ENCODE measurements around the gene PYCARD. TPM values are rescaled to one million over a fixed set of nuclear protein-coding genes. Genes with fewer than 3 reads are reported as not detected.

The PYCARD gene
- total RNA-seq, 4 donors from 2014 or later = 27.8 to 64.5 (median 46.7) TPM

DNA sequence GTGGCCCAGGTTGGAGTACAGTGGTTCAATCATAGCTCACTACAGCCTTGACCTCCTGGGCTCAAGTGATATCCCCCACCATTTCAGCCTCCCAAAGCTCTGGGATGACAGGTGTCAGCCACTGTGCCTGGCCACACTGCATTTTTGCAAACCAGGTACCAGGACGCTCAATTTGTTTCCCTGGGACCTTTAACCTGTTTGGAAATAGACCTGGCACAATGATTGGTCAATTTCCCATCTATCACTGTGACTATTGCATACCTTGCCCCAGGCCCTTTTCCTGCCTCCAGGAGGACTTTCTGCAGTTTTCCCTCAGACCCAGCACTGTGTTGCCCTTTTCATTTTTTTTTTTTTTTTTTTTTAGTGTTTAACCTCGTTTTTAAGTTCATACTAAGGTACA, 33.7 kb downstream of the PYCARD start:
- no peak overlapping the region for H3K27ac ChIP-seq
- no peak for DNase-seq (ENCODE audit: low spot score in 2 of 2)
- H3K4me3 ChIP-seq = no peak overlapping the region
- H3K4me1 ChIP-seq = no peaks in the 10 kb centered on the region
- H3K36me3 ChIP-seq = no peaks in the 10 kb centered on the region
- no peak for TF ChIP-seq EP300 (IDR thresholded peaks at IDR 0.05)
- TF ChIP-seq, protein P1, sequence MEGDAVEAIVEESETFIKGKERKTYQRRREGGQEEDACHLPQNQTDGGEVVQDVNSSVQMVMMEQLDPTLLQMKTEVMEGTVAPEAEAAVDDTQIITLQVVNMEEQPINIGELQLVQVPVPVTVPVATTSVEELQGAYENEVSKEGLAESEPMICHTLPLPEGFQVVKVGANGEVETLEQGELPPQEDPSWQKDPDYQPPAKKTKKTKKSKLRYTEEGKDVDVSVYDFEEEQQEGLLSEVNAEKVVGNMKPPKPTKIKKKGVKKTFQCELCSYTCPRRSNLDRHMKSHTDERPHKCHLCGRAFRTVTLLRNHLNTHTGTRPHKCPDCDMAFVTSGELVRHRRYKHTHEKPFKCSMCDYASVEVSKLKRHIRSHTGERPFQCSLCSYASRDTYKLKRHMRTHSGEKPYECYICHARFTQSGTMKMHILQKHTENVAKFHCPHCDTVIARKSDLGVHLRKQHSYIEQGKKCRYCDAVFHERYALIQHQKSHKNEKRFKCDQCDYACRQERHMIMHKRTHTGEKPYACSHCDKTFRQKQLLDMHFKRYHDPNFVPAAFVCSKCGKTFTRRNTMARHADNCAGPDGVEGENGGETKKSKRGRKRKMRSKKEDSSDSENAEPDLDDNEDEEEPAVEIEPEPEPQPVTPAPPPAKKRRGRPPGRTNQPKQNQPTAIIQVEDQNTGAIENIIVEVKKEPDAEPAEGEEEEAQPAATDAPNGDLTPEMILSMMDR (IDR thresholded peaks at IDR 0.05) = no peak
- no peak for TF ChIP-seq POLR2A (IDR thresholded peaks at IDR 0.05)
- no peaks in the 10 kb centered on the region for H3K9me3 ChIP-seq
- H3K27me3 ChIP-seq = no peaks in the 10 kb centered on the region
- 68 to 81% methylated on average over 2 of the region's 2 CpGs for WGBS, 2 donors

DNA sequence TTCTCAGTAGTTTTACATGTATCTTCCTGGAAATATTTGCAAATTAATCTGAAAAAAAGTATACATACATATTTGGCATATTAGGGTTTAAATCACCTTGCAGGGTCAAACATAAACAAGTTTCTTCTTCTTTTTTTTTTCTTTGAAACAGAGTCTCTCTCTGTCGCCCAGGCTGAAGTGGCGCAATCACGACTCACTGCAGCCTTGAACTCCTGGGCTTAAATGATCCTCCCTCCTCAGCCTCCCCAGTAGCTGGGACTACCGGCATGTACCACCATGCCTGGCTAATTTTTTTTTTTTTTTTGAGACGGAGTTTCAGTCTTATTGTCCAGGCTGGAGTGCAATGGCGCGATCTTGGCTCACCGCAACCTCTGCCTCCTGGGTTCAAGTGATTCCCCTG, 35.2 kb downstream of the PYCARD start:
- no peaks in the 10 kb centered on the region for H3K27me3 ChIP-seq
- H3K36me3 ChIP-seq = no peaks in the 10 kb centered on the region
- no peak overlapping the region for H3K4me3 ChIP-seq
- TF ChIP-seq POLR2A (IDR thresholded peaks at IDR 0.05) = no peak
- TF ChIP-seq, protein P1 (IDR thresholded peaks at IDR 0.05) = no peak
- no peak for TF ChIP-seq EP300 (IDR thresholded peaks at IDR 0.05)
- no peaks in the 10 kb centered on the region for H3K9me3 ChIP-seq
- WGBS, 2 donors = 86 to 92% methylated on average over 8 of the region's 8 CpGs
- H3K4me1 ChIP-seq = no peaks in the 10 kb centered on the region
- H3K27ac ChIP-seq = no peak overlapping the region
- DNase-seq (ENCODE audit: low spot score in 2 of 2) = no peak

DNA sequence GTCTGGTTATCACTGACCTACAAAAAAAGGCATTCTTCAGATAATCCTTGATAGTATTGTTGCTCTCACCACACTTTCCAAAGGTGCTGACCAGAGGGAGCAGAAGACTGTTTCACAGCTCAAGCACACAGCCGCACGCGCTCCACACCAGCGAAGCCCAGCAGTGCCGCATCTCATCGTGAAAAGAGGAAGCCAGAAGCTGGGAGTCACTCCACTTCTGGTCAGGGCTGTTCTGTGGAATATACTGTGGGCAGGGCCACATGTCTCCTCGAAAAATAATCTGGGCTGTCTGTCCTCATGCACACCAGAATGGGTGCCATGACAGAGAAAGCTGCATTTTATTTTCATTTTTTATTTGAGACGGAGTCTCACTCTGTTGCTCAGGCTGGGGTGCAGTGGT, 45.4 kb downstream of the PYCARD start:
- no peak overlapping the region for H3K4me3 ChIP-seq
- H3K4me1 ChIP-seq = no peaks in the 10 kb centered on the region
- H3K27ac ChIP-seq = no peak overlapping the region
- WGBS, 2 donors = 35 to 48% methylated on average over 8 of the region's 8 CpGs
- H3K36me3 ChIP-seq = no peaks in the 10 kb centered on the region
- no peaks in the 10 kb centered on the region for H3K9me3 ChIP-seq
- no peak for DNase-seq (ENCODE audit: low spot score in 2 of 2)
- H3K27me3 ChIP-seq = no peaks in the 10 kb centered on the region
- TF ChIP-seq EP300 (IDR thresholded peaks at IDR 0.05) (no peak), POLR2A (IDR thresholded peaks at IDR 0.05) (no peak)
- TF ChIP-seq, protein P1 (IDR thresholded peaks at IDR 0.05) = no peak

Small RNA genes lying within 50 kb of the gene (small RNA-seq; reads per million reads assigned to genes)
- gene AC009088.4 (not detected), gene NDUFA3P6 (not detected)

Other genes starting within 250 kb of the PYCARD start
- 10 to 100 TPM in 2 of 4 donors, 1 to 10 TPM in 2; 7.9 to 17.1 (median 10.7) TPM for gene SETD1A, start 245.0 kb downstream of the PYCARD start, total RNA-seq
- gene HSD3B7, start 217.6 kb downstream of the PYCARD start, total RNA-seq = 10 to 100 TPM; 14.9 to 42.9 (median 22.5) TPM
- gene STX1B, start 192.1 kb downstream of the PYCARD start, total RNA-seq = 1 to 10 TPM in 3 of 4 donors, under 1 TPM in 1; 0.84 to 6.1 (median 1.3) TPM
- gene STX4, start 169.2 kb downstream of the PYCARD start, total RNA-seq = 10 to 100 TPM; 50.7 to 69.3 (median 63.9) TPM
- gene ZNF668, start 128.5 kb downstream of the PYCARD start, total RNA-seq = 10 to 100 TPM; 15.5 to 20.3 (median 16.7) TPM
- gene ZNF646, start 128.3 kb downstream of the PYCARD start, total RNA-seq = 10 to 100 TPM; 13.4 to 22.5 (median 20.0) TPM
- 1 to 10 TPM; 1.3 to 5.4 (median 3.1) TPM for gene PRSS53, start 113.8 kb downstream of the PYCARD start, total RNA-seq
- gene VKORC1, start 108.0 kb downstream of the PYCARD start, total RNA-seq = 100 to 1,000 TPM; 114 to 180 (median 136) TPM
- 10 to 100 TPM; 37.9 to 53.4 (median 45.6) TPM for gene BCKDK, start 94.4 kb downstream of the PYCARD start, total RNA-seq
- 10 to 100 TPM; 79.5 to 99.0 (median 92.7) TPM for gene KAT8, start 85.1 kb downstream of the PYCARD start, total RNA-seq
- under 1 TPM in 1 of 4 donors, not detected in 3; 0.20 TPM for gene PRSS8, start 67.0 kb downstream of the PYCARD start, total RNA-seq
- 10 to 100 TPM in 2 of 4 donors, 1 to 10 TPM in 2; 6.5 to 21.3 (median 10.8) TPM for gene PRSS36, start 52.7 kb downstream of the PYCARD start, total RNA-seq
- 100 to 1,000 TPM in 3 of 4 donors, 10 to 100 TPM in 1; 91.8 to 125 (median 109) TPM for gene FUS, start 22.6 kb downstream of the PYCARD start, total RNA-seq
- under 1 TPM in 3 of 4 donors, not detected in 1; under 0.01 to 0.60 (median 0.21) TPM for gene TRIM72, start 11.4 kb upstream of the PYCARD start, total RNA-seq
- 1 to 10 TPM in 1 of 4 donors, not detected in 3; 5.5 TPM for gene PYDC1, start 14.4 kb upstream of the PYCARD start, total RNA-seq
- 10 to 100 TPM; 10.9 to 31.0 (median 27.1) TPM for gene ITGAM, start 57.2 kb upstream of the PYCARD start, total RNA-seq
- 1 to 10 TPM; 1.8 to 9.3 (median 4.3) TPM for gene ITGAX, start 152.4 kb upstream of the PYCARD start, total RNA-seq
- gene ITGAD, start 190.6 kb upstream of the PYCARD start, total RNA-seq = under 1 TPM in 2 of 4 donors, not detected in 2; under 0.01 to 0.22 TPM
- not detected for gene COX6A2, start 225.6 kb upstream of the PYCARD start, total RNA-seq
- gene ZNF843, start 240.0 kb upstream of the PYCARD start, total RNA-seq = 1 to 10 TPM; 1.5 to 2.5 (median 2.1) TPM

Measured in tibial nerve (tissue), 4 donors.